HEK293T (cell line): ENCODE results near the gene JAZF1.

ENCODE experiments used
- ARNT ChIP-seq: fragments of 450-650 bp; IDR thresholded peaks from 2 replicates; pipeline ENCODE4 v1.6.1; 2017; ENCODE audit warnings: mild to moderate bottlenecking
- BHLHE40 ChIP-seq: fragments of 450-650 bp; IDR thresholded peaks from 2 replicates; pipeline ENCODE4 v1.6.1; 2016; ENCODE audit warnings: mild to moderate bottlenecking, moderate library complexity, borderline replicate concordance
- CTBP1 ChIP-seq: fragments of 450-650 bp; IDR thresholded peaks from 2 replicates; pipeline ENCODE4 v1.6.1; 2016; ENCODE audit warnings: borderline replicate concordance
- FOXA1 ChIP-seq: fragments of 450-650 bp; IDR thresholded peaks from 2 replicates; pipeline ENCODE4 v1.6.1; 2016; ENCODE audit warnings: mild to moderate bottlenecking
- FOXK2 ChIP-seq: fragments of 450-650 bp; IDR thresholded peaks from 2 replicates; pipeline ENCODE4 v1.6.1; 2016; ENCODE audit warnings: mild to moderate bottlenecking
- FOXM1 ChIP-seq: fragments of 450-650 bp; IDR thresholded peaks from 2 replicates; pipeline ENCODE4 v1.6.1; 2017; ENCODE audit warnings: mild to moderate bottlenecking, borderline replicate concordance
- HDGF ChIP-seq: fragments of 450-650 bp; IDR thresholded peaks from 2 replicates; pipeline ENCODE4 v1.6.1; 2017; ENCODE audit warnings: antibody characterized with exemption, borderline replicate concordance
- L3MBTL2 ChIP-seq: fragments of 450-650 bp; conservative IDR thresholded peaks from 2 replicates; pipeline ENCODE4 v1.6.1; 2016; ENCODE audit warnings: mild to moderate bottlenecking
- LEF1 ChIP-seq: fragments of 450-650 bp; IDR thresholded peaks from 2 replicates; pipeline ENCODE4 v1.6.1; 2017; ENCODE audit warnings: mild to moderate bottlenecking, borderline replicate concordance
- PKNOX1 ChIP-seq: fragments of 450-650 bp; IDR thresholded peaks from 2 replicates; pipeline ENCODE4 v1.6.1; 2016
- SP1 ChIP-seq: fragments of 450-650 bp; IDR thresholded peaks from 2 replicates; pipeline ENCODE4 v1.6.1; 2017
- SUZ12 ChIP-seq: fragments of 450-650 bp; IDR thresholded peaks from 2 replicates; pipeline ENCODE4 v1.6.1; 2016; ENCODE audit warnings: mild to moderate bottlenecking
- TARDBP ChIP-seq: fragments of 450-650 bp; IDR thresholded peaks from 2 replicates; pipeline ENCODE4 v1.6.1; 2016
- ZNF384 ChIP-seq: fragments of 450-650 bp; IDR thresholded peaks from 2 replicates; pipeline ENCODE4 v1.6.1; 2016

GRCh38 chr7:27911920-27912319 is 268.7 kb downstream of the JAZF1 start:
- TF ChIP-seq FOXK2: no peak
- TF ChIP-seq SUZ12: no peak
- no peak for TF ChIP-seq FOXM1
- TF ChIP-seq SP1: no peak
- TF ChIP-seq FOXA1: no peak
- TF ChIP-seq CTBP1: no peak
- no peak for TF ChIP-seq BHLHE40
- no peak for TF ChIP-seq TARDBP
- no peak for TF ChIP-seq PKNOX1
- TF ChIP-seq ZNF384: no peak
- TF ChIP-seq LEF1: no peak
- no peak for TF ChIP-seq L3MBTL2
- no peak for TF ChIP-seq HDGF
- no peak for TF ChIP-seq ARNT
